ENCODE results near the gene CYSRT1. TPM values are rescaled to one million over a fixed set of nuclear protein-coding genes. Genes with fewer than 3 reads are reported as not detected.

The CYSRT1 gene
- total RNA-seq, 2 experiments from 2014 or later: 1.7 to 2.9 TPM

DNA sequence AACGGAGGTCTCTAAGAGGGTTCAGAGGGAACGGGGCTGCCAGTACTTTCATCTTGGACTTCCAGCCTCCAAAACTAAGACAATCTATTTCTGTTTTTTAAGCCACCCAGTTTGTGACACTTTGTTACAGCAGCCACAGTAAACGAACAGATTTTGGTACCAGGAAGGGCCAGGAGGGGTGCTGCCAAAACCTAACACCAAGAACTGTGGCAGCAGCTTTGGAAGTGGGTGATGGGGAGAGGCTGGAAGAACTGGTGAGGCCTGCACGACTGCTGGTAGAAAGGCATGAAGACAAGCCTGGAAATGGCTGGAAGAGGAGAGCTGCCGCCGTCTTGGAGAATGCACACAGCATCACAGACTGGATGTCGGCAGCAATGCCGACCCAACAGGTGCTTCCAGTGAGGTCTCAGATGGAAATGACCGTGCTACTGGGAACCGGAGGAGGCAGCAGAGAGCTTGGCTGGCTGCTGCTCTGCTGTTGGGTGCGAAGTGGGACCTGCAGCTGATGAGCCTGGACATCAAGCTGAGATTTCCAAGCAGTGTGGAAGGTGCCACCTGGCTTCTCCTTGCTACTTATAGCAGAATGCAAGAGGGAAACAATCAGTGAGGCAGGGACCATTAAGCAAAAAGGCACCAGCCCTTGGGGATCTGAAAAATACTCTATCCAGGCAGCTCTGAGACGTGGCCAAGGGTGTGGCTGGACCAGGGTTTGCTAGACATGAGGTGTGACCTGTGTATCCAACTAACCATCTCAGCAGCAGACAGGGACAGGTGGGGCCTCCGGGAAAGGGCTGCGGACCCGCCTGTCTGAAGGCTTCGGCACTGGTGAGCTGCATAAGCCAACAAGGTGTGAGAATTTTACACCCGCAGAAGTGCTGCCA, 48.4 kb upstream of the CYSRT1 start:
- intact Hi-C loops (cut with micrococcal nuclease; ENCODE audit: unreplicated experiment): no loop called here

DNA sequence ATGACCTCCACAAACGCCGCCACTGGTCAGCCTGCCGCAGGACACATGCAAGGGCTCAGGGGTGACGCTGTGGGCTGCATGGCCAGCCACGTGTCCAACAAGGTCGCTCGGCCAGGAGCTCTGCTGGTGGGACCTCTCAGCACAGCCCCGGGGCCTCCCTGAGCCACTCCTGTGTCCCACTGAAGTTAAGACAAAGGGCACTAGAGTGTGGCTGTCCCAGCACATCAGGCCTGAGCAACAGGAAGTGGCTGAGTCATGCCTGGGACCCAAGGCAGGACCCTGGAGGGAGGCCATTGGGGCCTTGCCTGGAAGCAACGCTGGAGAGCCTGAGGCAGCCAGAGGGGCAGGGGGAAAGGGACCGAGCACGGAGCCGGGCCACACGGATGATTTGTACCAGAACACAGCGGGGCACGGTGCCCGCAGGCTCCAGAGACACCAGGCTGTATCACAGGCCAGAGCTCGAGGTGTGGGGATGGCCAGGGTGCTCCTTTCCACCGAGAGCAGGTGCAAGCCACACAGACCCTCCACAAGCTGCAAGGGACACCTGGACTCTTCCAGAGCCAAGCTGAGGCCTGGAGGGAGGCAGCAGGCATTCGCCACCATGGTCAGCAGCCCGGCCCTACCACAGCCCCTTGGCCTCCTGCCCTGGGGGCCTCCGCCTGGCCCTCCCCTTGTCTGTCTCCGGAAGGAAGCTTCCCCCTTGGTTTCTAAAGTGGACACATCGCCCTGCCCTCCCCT, 46.6 kb upstream of the CYSRT1 start:
- TF ChIP-seq, protein P1, sequence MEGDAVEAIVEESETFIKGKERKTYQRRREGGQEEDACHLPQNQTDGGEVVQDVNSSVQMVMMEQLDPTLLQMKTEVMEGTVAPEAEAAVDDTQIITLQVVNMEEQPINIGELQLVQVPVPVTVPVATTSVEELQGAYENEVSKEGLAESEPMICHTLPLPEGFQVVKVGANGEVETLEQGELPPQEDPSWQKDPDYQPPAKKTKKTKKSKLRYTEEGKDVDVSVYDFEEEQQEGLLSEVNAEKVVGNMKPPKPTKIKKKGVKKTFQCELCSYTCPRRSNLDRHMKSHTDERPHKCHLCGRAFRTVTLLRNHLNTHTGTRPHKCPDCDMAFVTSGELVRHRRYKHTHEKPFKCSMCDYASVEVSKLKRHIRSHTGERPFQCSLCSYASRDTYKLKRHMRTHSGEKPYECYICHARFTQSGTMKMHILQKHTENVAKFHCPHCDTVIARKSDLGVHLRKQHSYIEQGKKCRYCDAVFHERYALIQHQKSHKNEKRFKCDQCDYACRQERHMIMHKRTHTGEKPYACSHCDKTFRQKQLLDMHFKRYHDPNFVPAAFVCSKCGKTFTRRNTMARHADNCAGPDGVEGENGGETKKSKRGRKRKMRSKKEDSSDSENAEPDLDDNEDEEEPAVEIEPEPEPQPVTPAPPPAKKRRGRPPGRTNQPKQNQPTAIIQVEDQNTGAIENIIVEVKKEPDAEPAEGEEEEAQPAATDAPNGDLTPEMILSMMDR (conservative IDR thresholded peaks at IDR 0.05; ENCODE audit: low read length): no peak
- no peak for TF ChIP-seq EZH2phosphoT487 (IDR thresholded peaks at IDR 0.05; ENCODE audit: borderline replicate concordance, low read depth, low read length)
- no peak overlapping the region for H3K4me2 ChIP-seq (ENCODE audit: low read length)
- BruUV-seq (replicated peaks): no TSS peak
- peaks cover 47% of the 10 kb centered on the region for H3K36me3 ChIP-seq (ENCODE audit: insufficient read depth, low read length)
- H3K27ac ChIP-seq (ENCODE audit: low read depth, low read length, poor library complexity, severe bottlenecking): no peak overlapping the region
- intact Hi-C loops (cut with micrococcal nuclease; ENCODE audit: unreplicated experiment): no loop called here
- no peak for DNase-seq (ENCODE audit: low spot score)
- no peaks in the 10 kb centered on the region for H3K9me2 ChIP-seq (ENCODE audit: insufficient read depth, low read length)
- H2AFZ ChIP-seq (ENCODE audit: low read length): no peak overlapping the region
- no peaks in the 10 kb centered on the region for H3K79me2 ChIP-seq (ENCODE audit: insufficient read depth, low read depth, low read length)
- H3K4me3 ChIP-seq (ENCODE audit: low read depth, low read length, poor library complexity, severe bottlenecking): no peak overlapping the region
- no peaks in the 10 kb centered on the region; the same call in 1 of the 2 replicates for H4K20me1 ChIP-seq (ENCODE audit: insufficient read depth, low read length)
- no peaks in the 10 kb centered on the region for H3K4me1 ChIP-seq (ENCODE audit: insufficient read depth, low read length, poor library complexity, severe bottlenecking)
- POLR2A ChIA-PET: no interaction called here
- no peaks in the 10 kb centered on the region for H3K9me3 ChIP-seq (ENCODE audit: low read length)
- CTCF ChIA-PET (ENCODE audit: unreplicated experiment): no interaction called here

More for the DNA sequence above, 48.4 kb upstream of the CYSRT1 start:
- Histone ChIP-seq H3K4me2 (ENCODE audit: low read length) (no peak overlapping the region), H3K4me3 (ENCODE audit: low read depth, low read length, poor library complexity, severe bottlenecking) (no peak overlapping the region), H3K79me2 (ENCODE audit: insufficient read depth, low read depth, low read length) (no peaks in the 10 kb centered on the region), H3K4me1 (ENCODE audit: insufficient read depth, low read length, poor library complexity, severe bottlenecking) (no peaks in the 10 kb centered on the region), H2AFZ (ENCODE audit: low read length) (no peak overlapping the region), H3K27ac (ENCODE audit: low read depth, low read length, poor library complexity, severe bottlenecking) (no peak overlapping the region), H3K9me2 (ENCODE audit: insufficient read depth, low read length) (no peaks in the 10 kb centered on the region), H3K9me3 (ENCODE audit: low read length) (no peaks in the 10 kb centered on the region), H3K36me3 (ENCODE audit: insufficient read depth, low read length) (peaks cover 32% of the 10 kb centered on the region), H4K20me1 (ENCODE audit: insufficient read depth, low read length) (no peaks in the 10 kb centered on the region; the same call in 1 of the 2 replicates)
- DNase-seq (ENCODE audit: low spot score): peak; percentile 57
- TF ChIP-seq, protein P1 (conservative IDR thresholded peaks at IDR 0.05; ENCODE audit: low read length): peak; percentile 79
- TF ChIP-seq EZH2phosphoT487 (IDR thresholded peaks at IDR 0.05; ENCODE audit: borderline replicate concordance, low read depth, low read length): no peak
- ChIA-PET CTCF (ENCODE audit: unreplicated experiment) (interaction anchor here (0.5 to 0.9 kb wide), 2 partner anchors 16 to 60 kb away, joined by 3 read pairs; no protein-coding TSS in a partner anchor), POLR2A (no interaction called here)
- no TSS peak for BruUV-seq (replicated peaks)

Data from OCI-LY7 (cell line).